Caco-2 (cell line): ENCODE measurements around the gene TAB3. TPM values are rescaled to one million over a fixed set of nuclear protein-coding genes. Genes with fewer than 3 reads are reported as not detected.

Experiments used
- BruUV-seq: library from RNA; stranded (reverse); fragments of 400-500 nt; replicated peaks from 2 replicates; lab custom pipeline; 2021; lab: Mats Ljungman, UMichigan
- CTCF ChIA-PET: fragments of 300-600 bp; sonication (Branson Sonifier 250); formaldehyde crosslinking; loops from one replicate; lab custom pipeline; 2022; ENCODE audit warnings: antibody characterized with exemption; lab: Charles Lee
- POLR2A ChIA-PET: fragments of 300-600 bp; sonication (Branson Sonifier 250); formaldehyde crosslinking; loops from one replicate; lab custom pipeline; 2022; ENCODE audit warnings: antibody characterized with exemption; lab: Charles Lee
- DNase-seq, 2 experiments: peaks; one replicate each; pipeline versions ENCODE4 v3.0.0 to v3.0.0-alpha.2; 2020 to 2022
- H3K27me3 ChIP-seq: replicated peaks from 2 replicates; pipeline ENCODE4 v1.6.0; 2011; ENCODE audit warnings: low read length; ENCODE audit not compliant: control insufficient read depth, insufficient read depth
- H3K36me3 ChIP-seq: 2 replicates; pipeline ENCODE4 v1.5.1; 2011; ENCODE audit warnings: low read length; ENCODE audit not compliant: control insufficient read depth, insufficient read depth
- H3K4me1 ChIP-seq: fragments of 250-450 bp; sonication (Bioruptor Pico); 2 replicates; pipeline ENCODE4 v1.5.1; 2020; ENCODE audit warnings: mild to moderate bottlenecking
- H3K4me3 ChIP-seq: 2 replicates; pipeline ENCODE4 v1.5.1; 2011; ENCODE audit warnings: low read depth, mild to moderate bottlenecking, control low read depth, low read length
- H3K9me3 ChIP-seq: fragments of 250-450 bp; sonication (Bioruptor Pico); 2 replicates; pipeline ENCODE4 v1.5.1; 2020; ENCODE audit warnings: mild to moderate bottlenecking, moderate library complexity
- H3K27ac Mint-ChIP-seq: one replicate; pipeline ENCODE4 v1.8.0; 2022; ENCODE audit warnings: mixed read lengths; ENCODE audit not compliant: unreplicated experiment
- H3K27me3 Mint-ChIP-seq: one replicate; pipeline ENCODE4 v1.8.0; 2022; ENCODE audit warnings: mixed read lengths; ENCODE audit not compliant: insufficient read depth, unreplicated experiment
- H3K36me3 Mint-ChIP-seq: one replicate; pipeline ENCODE4 v1.8.0; 2022; ENCODE audit warnings: mild to moderate bottlenecking, mixed read lengths; ENCODE audit not compliant: insufficient read depth, unreplicated experiment
- H3K4me1 Mint-ChIP-seq: one replicate; pipeline ENCODE4 v1.8.0; 2022; ENCODE audit warnings: low read depth, mixed read lengths; ENCODE audit not compliant: unreplicated experiment
- H3K4me3 Mint-ChIP-seq: one replicate; pipeline ENCODE4 v1.8.0; 2022; ENCODE audit warnings: mild to moderate bottlenecking, moderate library complexity, mixed read lengths; ENCODE audit not compliant: unreplicated experiment
- H3K9me3 Mint-ChIP-seq: one replicate; pipeline ENCODE4 v1.8.0; 2022; ENCODE audit warnings: mixed read lengths; ENCODE audit not compliant: unreplicated experiment
- intact Hi-C: fragments of 100-400 bp; cut with micrococcal nuclease; formaldehyde crosslinking; loops from one replicate; pipeline ENCODE4 v1.10.0; 2022; ENCODE audit not compliant: unreplicated experiment
- total RNA-seq: library from RNA; stranded (reverse); gene quantifications from 2 replicates; pipeline ENCODE4 v1.2.3, GENCODE V29; 2022
- TF ChIP-seq, protein P1 (sequence below), 2 experiments: fragments of 200-600 bp in 1 of 2; IDR thresholded peaks; 1 replicate in 1 of 2; 2 replicates in 1 of 2; pipeline versions ENCODE4 v1.5.1 to v1.8.0; 2011 to 2022; ENCODE audit warnings: antibody characterized with exemption in 1 of 2, control low read depth in 1 of 2, inconsistent platforms in 1 of 2, low read depth in 1 of 2, low read length in 1 of 2, mild to moderate bottlenecking in 1 of 2, moderate library complexity in 1 of 2; ENCODE audit not compliant: insufficient read depth in 1 of 2, severe bottlenecking in 1 of 2, unreplicated experiment in 1 of 2

TAB3 gene
- total RNA-seq, 1 experiment from 2014 or later = 14.8 TPM

DNA sequence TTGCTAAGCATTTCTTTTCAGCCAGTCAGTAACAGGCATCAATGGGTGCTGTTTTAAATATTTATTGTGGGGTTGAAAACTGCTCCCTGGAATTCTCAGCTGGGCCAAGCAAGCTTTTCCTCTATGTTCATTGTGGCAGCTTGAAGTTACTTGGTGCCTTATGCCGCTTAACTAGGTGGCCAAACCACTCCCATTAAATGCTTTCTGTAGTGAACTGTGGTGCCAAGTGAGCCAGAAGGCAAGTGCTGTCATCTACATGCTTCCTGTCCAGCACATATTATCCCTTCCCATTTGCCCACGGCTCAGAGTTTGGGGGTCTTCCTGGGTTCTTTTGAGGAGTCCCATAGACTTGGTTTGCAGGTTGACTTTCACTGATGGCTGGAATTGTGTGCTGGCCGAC lies 64.8 kb downstream of the TAB3 start:
- Histone ChIP-seq H3K9me3 (no peaks in the 10 kb centered on the region), H3K27me3 (no peaks in the 10 kb centered on the region), H3K4me3 (no peak overlapping the region), H3K36me3 (no peaks in the 10 kb centered on the region), H3K4me1 (no peaks in the 10 kb centered on the region)
- Mint-ChIP-seq H3K9me3 (no peaks in the 10 kb centered on the region), H3K27ac (no peak overlapping the region), H3K4me1 (peaks cover 6% of the 10 kb centered on the region), H3K4me3 (no peak overlapping the region), H3K36me3 (peaks cover 5% of the 10 kb centered on the region), H3K27me3 (no peaks in the 10 kb centered on the region)
- intact Hi-C loops = no loop called here
- DNase-seq = no peak
- no TSS peak for BruUV-seq
- POLR2A ChIA-PET = no interaction called here
- CTCF ChIA-PET = no interaction called here
- TF ChIP-seq, protein P1, sequence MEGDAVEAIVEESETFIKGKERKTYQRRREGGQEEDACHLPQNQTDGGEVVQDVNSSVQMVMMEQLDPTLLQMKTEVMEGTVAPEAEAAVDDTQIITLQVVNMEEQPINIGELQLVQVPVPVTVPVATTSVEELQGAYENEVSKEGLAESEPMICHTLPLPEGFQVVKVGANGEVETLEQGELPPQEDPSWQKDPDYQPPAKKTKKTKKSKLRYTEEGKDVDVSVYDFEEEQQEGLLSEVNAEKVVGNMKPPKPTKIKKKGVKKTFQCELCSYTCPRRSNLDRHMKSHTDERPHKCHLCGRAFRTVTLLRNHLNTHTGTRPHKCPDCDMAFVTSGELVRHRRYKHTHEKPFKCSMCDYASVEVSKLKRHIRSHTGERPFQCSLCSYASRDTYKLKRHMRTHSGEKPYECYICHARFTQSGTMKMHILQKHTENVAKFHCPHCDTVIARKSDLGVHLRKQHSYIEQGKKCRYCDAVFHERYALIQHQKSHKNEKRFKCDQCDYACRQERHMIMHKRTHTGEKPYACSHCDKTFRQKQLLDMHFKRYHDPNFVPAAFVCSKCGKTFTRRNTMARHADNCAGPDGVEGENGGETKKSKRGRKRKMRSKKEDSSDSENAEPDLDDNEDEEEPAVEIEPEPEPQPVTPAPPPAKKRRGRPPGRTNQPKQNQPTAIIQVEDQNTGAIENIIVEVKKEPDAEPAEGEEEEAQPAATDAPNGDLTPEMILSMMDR (IDR thresholded peaks at IDR 0.05; ENCODE audit: insufficient read depth in 1 of 2, low read depth in 1 of 2, low read length in 1 of 2, severe bottlenecking in 1 of 2, unreplicated experiment in 1 of 2) = no peak

DNA sequence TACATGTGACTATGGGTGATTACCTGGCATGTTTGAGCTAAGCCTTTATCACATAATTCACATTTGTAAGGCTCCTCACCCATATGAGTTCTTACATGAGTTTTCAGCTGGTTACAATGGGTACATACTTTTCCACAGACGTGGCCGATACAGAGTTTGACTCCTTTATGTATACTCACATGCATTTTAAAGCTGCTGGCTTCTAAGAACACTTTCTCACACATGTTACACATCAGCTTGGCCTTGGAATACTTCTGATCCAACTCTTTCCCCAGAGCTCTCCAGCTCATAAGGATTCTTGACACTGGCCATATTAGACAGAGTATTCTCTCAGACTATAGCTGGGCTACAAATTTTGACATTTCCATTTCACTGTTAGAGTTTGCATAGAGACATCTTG lies 66.3 kb downstream of the TAB3 start:
- Histone ChIP-seq H3K36me3 (no peaks in the 10 kb centered on the region), H3K4me3 (no peak overlapping the region), H3K4me1 (no peaks in the 10 kb centered on the region), H3K9me3 (no peaks in the 10 kb centered on the region), H3K27me3 (no peaks in the 10 kb centered on the region)
- ChIA-PET CTCF (interaction anchor here (0.7 to 1.2 kb wide), 2 partner anchors 9 to 87 kb away, joined by 3 to 4 read pairs; no protein-coding TSS in a partner anchor), POLR2A (no interaction called here)
- H3K4me1 Mint-ChIP-seq = peaks cover 6% of the 10 kb centered on the region
- H3K27me3 Mint-ChIP-seq = no peaks in the 10 kb centered on the region
- no TSS peak for BruUV-seq
- H3K27ac Mint-ChIP-seq = no peak overlapping the region
- intact Hi-C loops = no loop called here
- no peak for DNase-seq
- H3K36me3 Mint-ChIP-seq = no peaks in the 10 kb centered on the region
- no peaks in the 10 kb centered on the region for H3K9me3 Mint-ChIP-seq
- TF ChIP-seq, protein P1 (IDR thresholded peaks at IDR 0.05; ENCODE audit: insufficient read depth in 1 of 2, low read depth in 1 of 2, low read length in 1 of 2, severe bottlenecking in 1 of 2, unreplicated experiment in 1 of 2) = no peak
- H3K4me3 Mint-ChIP-seq = no peak overlapping the region

DNA sequence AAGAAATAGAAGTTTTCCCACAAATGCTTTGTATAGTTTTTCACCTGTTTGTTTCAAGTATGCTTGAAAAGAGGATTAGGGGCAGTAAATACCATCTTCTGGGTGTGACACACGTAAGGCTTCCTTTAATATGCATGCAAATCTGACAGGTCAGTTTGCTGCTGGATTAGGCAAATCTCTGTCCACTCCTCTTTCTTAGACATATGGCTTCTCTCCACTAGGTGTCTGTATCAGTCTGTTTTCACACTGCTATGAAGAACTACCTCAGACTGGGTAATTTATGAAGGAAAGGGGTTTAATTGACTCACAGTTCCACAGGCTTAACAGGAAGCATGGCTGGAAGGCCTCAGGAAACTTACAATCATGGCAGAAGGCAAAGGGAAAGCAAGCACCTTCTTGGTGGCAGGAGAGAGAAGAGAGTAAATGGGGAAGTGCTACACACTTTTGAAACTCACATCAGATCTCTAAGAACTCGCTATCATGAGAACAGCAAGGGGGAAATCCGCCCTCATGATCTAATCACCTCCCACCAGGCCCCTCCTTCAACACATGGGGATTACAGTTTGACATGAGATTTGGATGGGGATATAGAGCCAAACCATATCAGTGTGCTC lies 66.9 kb downstream of the TAB3 start:
- H3K9me3 ChIP-seq = no peaks in the 10 kb centered on the region
- ChIA-PET POLR2A (no interaction called here), CTCF (interaction anchor here (1.2 kb wide), 1 partner anchor 87 kb away, joined by 4 read pairs; no protein-coding TSS in a partner anchor)
- no peak overlapping the region for H3K27ac Mint-ChIP-seq
- no peaks in the 10 kb centered on the region for H3K9me3 Mint-ChIP-seq
- H3K4me3 ChIP-seq = no peak overlapping the region
- H3K27me3 Mint-ChIP-seq = no peaks in the 10 kb centered on the region
- no peaks in the 10 kb centered on the region for H3K27me3 ChIP-seq
- peaks cover 6% of the 10 kb centered on the region for H3K4me1 Mint-ChIP-seq
- H3K4me3 Mint-ChIP-seq = no peak overlapping the region
- intact Hi-C loops = no loop called here
- no peaks in the 10 kb centered on the region for H3K36me3 Mint-ChIP-seq
- H3K36me3 ChIP-seq = no peaks in the 10 kb centered on the region
- TF ChIP-seq, protein P1 (IDR thresholded peaks at IDR 0.05; ENCODE audit: insufficient read depth in 1 of 2, low read depth in 1 of 2, low read length in 1 of 2, severe bottlenecking in 1 of 2, unreplicated experiment in 1 of 2) = peak in 1 of 2 experiments; percentile 17
- DNase-seq = peak in 1 of 2 experiments; percentile 2
- H3K4me1 ChIP-seq = no peaks in the 10 kb centered on the region
- BruUV-seq = no TSS peak
